Mesenchymal stem cell (in vitro differentiated cells and primary cell): ENCODE data around the gene GSTA4.

Source experiments
- DNase-seq: peaks from one replicate; pipeline ENCODE4 v3.0.0-alpha.2; 2013
- H2AFZ ChIP-seq: one replicate; pipeline ENCODE4 v1.6.1; 2013; ENCODE audit warnings: low read depth, mild to moderate bottlenecking, control low read depth, inconsistent platforms, low read length, moderate library complexity
- H2AK5ac ChIP-seq: 2 replicates; pipeline ENCODE4 v1.6.1; 2013; ENCODE audit warnings: low read length, moderate library complexity, mild to moderate bottlenecking, inconsistent platforms; ENCODE audit not compliant: severe bottlenecking
- H2BK120ac ChIP-seq: one replicate; pipeline ENCODE4 v1.6.1; 2013; ENCODE audit warnings: low read depth, mild to moderate bottlenecking, inconsistent platforms, low read length, moderate library complexity
- H2BK12ac ChIP-seq, 2 experiments: one replicate each; pipeline ENCODE4 v1.6.1; 2013; ENCODE audit warnings: inconsistent platforms in 2 of 2, low read length in 2 of 2, mild to moderate bottlenecking in 2 of 2, moderate library complexity in 2 of 2, control low read depth in 1 of 2
- H2BK15ac ChIP-seq: one replicate; pipeline ENCODE4 v1.6.1; 2013; ENCODE audit warnings: mild to moderate bottlenecking, low read depth, inconsistent platforms; ENCODE audit not compliant: poor library complexity, severe bottlenecking
- H2BK5ac ChIP-seq: 2 replicates; pipeline ENCODE4 v1.6.1; 2013; ENCODE audit warnings: low read depth, mild to moderate bottlenecking, low read length, control low read depth, inconsistent platforms; ENCODE audit not compliant: poor library complexity, severe bottlenecking
- H3K14ac ChIP-seq, 2 experiments: one replicate each; pipeline ENCODE4 v1.6.1; 2013; ENCODE audit warnings: inconsistent platforms in 2 of 2, low read length in 2 of 2, control low read depth in 1 of 2, mild to moderate bottlenecking in 1 of 2, moderate library complexity in 1 of 2
- H3K18ac ChIP-seq, 2 experiments: one replicate each; pipeline ENCODE4 v1.6.1; 2013; ENCODE audit warnings: inconsistent platforms in 2 of 2, low read length in 2 of 2, control low read depth in 1 of 2, low read depth in 1 of 2, mild to moderate bottlenecking in 1 of 2
- H3K23ac ChIP-seq, 2 experiments: one replicate each; pipeline ENCODE4 v1.6.1; 2013; ENCODE audit warnings: inconsistent platforms in 2 of 2, low read length in 2 of 2, mild to moderate bottlenecking in 2 of 2, moderate library complexity in 2 of 2, control low read depth in 1 of 2
- H3K27ac ChIP-seq: 2 replicates; pipeline ENCODE4 v1.5.1; 2013; ENCODE audit warnings: mild to moderate bottlenecking, moderate library complexity, low read length, control low read depth, inconsistent platforms; ENCODE audit not compliant: poor library complexity, severe bottlenecking
- H3K27me3 ChIP-seq, 2 experiments: 2 replicates each; pipeline versions ENCODE4 v1.6.1 to v1.7.0; 2013; ENCODE audit warnings: low read length in 2 of 2, mild to moderate bottlenecking in 2 of 2, moderate library complexity in 2 of 2, control low read depth in 1 of 2, inconsistent platforms in 1 of 2; ENCODE audit not compliant: control insufficient read depth in 1 of 2, insufficient read depth in 1 of 2
- H3K36me3 ChIP-seq, 2 experiments: 2 replicates each; pipeline versions ENCODE4 v1.6.1 to v1.7.0; 2013; ENCODE audit warnings: low read length in 2 of 2, control low read depth in 1 of 2, inconsistent platforms in 1 of 2, low read depth in 1 of 2, mild to moderate bottlenecking in 1 of 2; ENCODE audit not compliant: insufficient read depth in 2 of 2, control insufficient read depth in 1 of 2
- H3K4ac ChIP-seq, 2 experiments: one replicate each; pipeline ENCODE4 v1.6.1; 2013; ENCODE audit warnings: inconsistent platforms in 2 of 2, low read length in 2 of 2, mild to moderate bottlenecking in 2 of 2, moderate library complexity in 2 of 2, control low read depth in 1 of 2, low read depth in 1 of 2
- H3K4me1 ChIP-seq: 2 replicates; pipeline ENCODE4 v1.6.1; 2013; ENCODE audit warnings: low read depth, low read length, control low read depth; ENCODE audit not compliant: control insufficient read depth, insufficient read depth
- H3K4me2 ChIP-seq: 2 replicates; pipeline ENCODE4 v1.6.1; 2013; ENCODE audit warnings: low read length, mild to moderate bottlenecking, inconsistent platforms; ENCODE audit not compliant: poor library complexity, severe bottlenecking
- H3K4me3 ChIP-seq, 2 experiments: 2 replicates each; pipeline versions ENCODE4 v1.5.1 to v1.7.0; 2013; ENCODE audit warnings: low read length in 2 of 2, mild to moderate bottlenecking in 2 of 2, control low read depth in 1 of 2, low read depth in 1 of 2; ENCODE audit not compliant: insufficient read depth in 1 of 2
- H3K79me1 ChIP-seq: replicated peaks from 2 replicates; pipeline ENCODE4 v1.6.1; 2013; ENCODE audit warnings: mild to moderate bottlenecking, control low read depth, low read length, inconsistent platforms; ENCODE audit not compliant: poor library complexity, severe bottlenecking
- H3K9ac ChIP-seq: 2 replicates; pipeline ENCODE4 v1.7.0; 2013; ENCODE audit warnings: mild to moderate bottlenecking, low read length, moderate library complexity
- H3K9me3 ChIP-seq: 2 replicates; pipeline ENCODE4 v1.7.0; 2013; ENCODE audit warnings: mild to moderate bottlenecking, low read length; ENCODE audit not compliant: control insufficient read depth
- H4K8ac ChIP-seq: one replicate; pipeline ENCODE4 v1.6.1; 2013; ENCODE audit warnings: inconsistent platforms, mild to moderate bottlenecking, low read length, moderate library complexity
- H4K91ac ChIP-seq: one replicate; pipeline ENCODE4 v1.6.1; 2013; ENCODE audit warnings: mild to moderate bottlenecking, low read length, inconsistent platforms
- WGBS: methylation state at CpG from one replicate; pipeline ENCODE4 v1.1.7; 2013; ENCODE audit warnings: mixed read lengths; 5-methylcytosine and 5-hydroxymethylcytosine counted together

GSTA4 gene

DNA sequence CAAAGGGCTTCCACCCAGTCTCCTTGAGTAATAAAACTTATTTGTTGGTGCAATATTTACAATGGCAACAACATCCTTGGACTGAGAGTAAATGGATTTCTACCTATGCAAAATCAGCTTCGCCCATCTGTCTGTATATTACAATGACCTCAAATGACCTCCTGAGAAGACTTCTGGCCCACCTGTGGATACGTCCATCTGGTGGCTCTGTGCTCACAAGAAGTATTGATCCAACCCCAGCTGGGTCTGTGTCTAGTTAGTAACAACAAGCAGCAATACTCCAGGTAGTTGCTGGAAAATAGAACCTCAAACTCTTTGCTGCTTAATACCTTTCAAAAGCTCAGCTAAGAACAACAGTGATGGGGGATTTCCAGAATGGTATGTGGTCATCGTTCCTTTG, 34.7 kb upstream of the GSTA4 start:
- no peak overlapping the region for H3K4me3 ChIP-seq
- H3K27me3 ChIP-seq = no peaks in the 10 kb centered on the region
- no peak overlapping the region for H2AFZ ChIP-seq
- no peaks in the 10 kb centered on the region for H3K4me1 ChIP-seq
- no peak overlapping the region for H3K4me2 ChIP-seq
- H2BK5ac ChIP-seq = no peak overlapping the region
- no peak overlapping the region for H4K8ac ChIP-seq
- H4K91ac ChIP-seq = no peak overlapping the region
- no peak overlapping the region for H2BK12ac ChIP-seq
- H3K18ac ChIP-seq = no peak overlapping the region
- H3K36me3 ChIP-seq = peaks cover 2 to 68% of the 10 kb centered on the region in 2 experiments
- no peak overlapping the region for H2BK15ac ChIP-seq
- H3K9me3 ChIP-seq = no peaks in the 10 kb centered on the region
- DNase-seq = no peak
- no peak overlapping the region for H3K14ac ChIP-seq
- H3K4ac ChIP-seq = no peak overlapping the region
- H2BK120ac ChIP-seq = no peak overlapping the region
- H3K79me1 ChIP-seq = no peaks in the 10 kb centered on the region
- WGBS = 97% methylated on average over 2 of the region's 3 CpGs
- H3K9ac ChIP-seq = no peak overlapping the region
- H2AK5ac ChIP-seq = no peak overlapping the region
- no peak overlapping the region for H3K27ac ChIP-seq
- no peak overlapping the region for H3K23ac ChIP-seq

DNA sequence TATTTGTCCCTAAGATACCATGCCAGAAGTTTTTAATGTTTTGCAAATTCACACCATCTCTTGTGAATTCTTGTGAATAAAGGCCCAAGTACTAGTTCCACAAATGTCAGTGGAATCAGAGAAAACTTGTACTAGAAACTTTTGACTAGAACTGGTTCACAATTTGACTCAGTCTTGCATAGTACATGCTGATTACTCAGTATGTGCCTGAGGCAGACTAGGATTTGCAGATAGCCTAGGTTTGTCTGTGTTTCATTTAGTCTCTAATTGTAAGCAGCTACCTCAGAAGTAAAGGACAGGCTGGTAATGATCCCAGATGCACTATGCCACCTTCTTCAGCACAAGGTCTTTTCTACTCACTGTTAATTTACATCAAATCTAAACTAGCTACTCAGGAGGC, 34.2 kb upstream of the GSTA4 start:
- Histone ChIP-seq H2BK5ac (no peak overlapping the region), H3K4me1 (no peaks in the 10 kb centered on the region), H2BK120ac (no peak overlapping the region), H3K27ac (no peak overlapping the region), H3K9ac (no peak overlapping the region), H3K79me1 (no peaks in the 10 kb centered on the region), H3K14ac (no peak overlapping the region), H3K36me3 (peaks cover 0 to 66% of the 10 kb centered on the region in 2 experiments), H3K9me3 (no peaks in the 10 kb centered on the region), H2AFZ (no peak overlapping the region), H2AK5ac (no peak overlapping the region), H3K23ac (no peak overlapping the region), H3K27me3 (no peaks in the 10 kb centered on the region), H3K4ac (no peak overlapping the region), H2BK12ac (no peak overlapping the region), H3K18ac (no peak overlapping the region), H3K4me3 (no peak overlapping the region), H2BK15ac (no peak overlapping the region), H4K8ac (no peak overlapping the region), H3K4me2 (no peak overlapping the region), H4K91ac (no peak overlapping the region)
- DNase-seq = no peak

DNA sequence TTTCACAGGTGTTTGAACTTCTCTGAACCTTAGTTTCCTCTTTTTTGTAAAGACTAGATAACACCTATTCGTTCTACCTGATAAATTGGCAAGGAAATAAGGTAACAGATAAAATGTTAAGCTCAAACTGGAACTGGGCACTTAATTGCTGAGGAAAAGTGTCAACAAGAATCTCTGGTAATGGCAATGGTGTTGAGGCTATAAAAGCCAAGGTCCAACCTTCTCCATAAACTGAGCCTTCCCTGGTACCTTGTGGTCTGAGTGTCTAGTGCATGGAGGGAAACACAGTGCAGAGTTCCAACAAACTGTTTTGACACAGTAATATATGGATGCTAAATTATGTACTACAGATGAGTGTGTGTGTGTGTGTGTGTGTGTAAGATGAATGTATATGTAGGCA, 33.4 kb upstream of the GSTA4 start:
- Histone ChIP-seq H2AFZ (no peak overlapping the region), H3K4ac (no peak overlapping the region), H2BK15ac (no peak overlapping the region), H3K27me3 (no peaks in the 10 kb centered on the region), H2BK12ac (no peak overlapping the region), H3K36me3 (peaks cover 0 to 73% of the 10 kb centered on the region in 2 experiments), H2BK120ac (no peak overlapping the region), H3K4me2 (no peak overlapping the region), H3K4me3 (no peak overlapping the region), H4K91ac (no peak overlapping the region), H3K9ac (no peak overlapping the region), H3K18ac (no peak overlapping the region), H3K9me3 (no peaks in the 10 kb centered on the region), H3K14ac (no peak overlapping the region), H3K23ac (no peak overlapping the region), H3K27ac (no peak overlapping the region), H2AK5ac (no peak overlapping the region), H4K8ac (no peak overlapping the region), H2BK5ac (no peak overlapping the region), H3K4me1 (no peaks in the 10 kb centered on the region), H3K79me1 (no peaks in the 10 kb centered on the region)
- WGBS = 100% methylated on average over 1 of the region's 1 CpG
- DNase-seq = no peak

GRCh38 chr6:53027131-53027718, 32.1 kb upstream of the GSTA4 start:
- H3K27me3 ChIP-seq = no peaks in the 10 kb centered on the region
- H2AFZ ChIP-seq = no peak overlapping the region
- no peak overlapping the region for H3K4me3 ChIP-seq
- no peak overlapping the region for H2BK120ac ChIP-seq
- no peak overlapping the region for H2BK15ac ChIP-seq
- no peak overlapping the region for H3K18ac ChIP-seq
- no peak overlapping the region for H4K8ac ChIP-seq
- H4K91ac ChIP-seq = no peak overlapping the region
- H3K4me1 ChIP-seq = no peaks in the 10 kb centered on the region
- no peak overlapping the region for H3K9ac ChIP-seq
- H3K14ac ChIP-seq = no peak overlapping the region
- no peak overlapping the region for H2BK12ac ChIP-seq
- no peak overlapping the region for H3K23ac ChIP-seq
- no peaks in the 10 kb centered on the region for H3K9me3 ChIP-seq
- WGBS = 77% methylated on average over 4 of the region's 5 CpGs
- no peaks in the 10 kb centered on the region for H3K79me1 ChIP-seq
- no peak overlapping the region for H3K4me2 ChIP-seq
- H3K36me3 ChIP-seq = peaks cover 0 to 73% of the 10 kb centered on the region in 2 experiments
- no peak overlapping the region for H2BK5ac ChIP-seq
- H3K4ac ChIP-seq = no peak overlapping the region
- no peak overlapping the region for H3K27ac ChIP-seq
- H2AK5ac ChIP-seq = no peak overlapping the region
- no peak for DNase-seq
